Hepatocyte (in vitro differentiated cells): ENCODE data around the gene TRAM2.

ENCODE experiments used
- CTCF ChIP-seq: fragments of 200-600 bp; sonication (generic); IDR thresholded peaks from 2 replicates; pipeline ENCODE4 v1.5.1; 2016; ENCODE audit warnings: antibody characterized with exemption, mild to moderate bottlenecking; ENCODE audit not compliant: poor library complexity
- EZH2 ChIP-seq: fragments of 200-600 bp; sonication (generic); IDR thresholded peaks from 2 replicates; pipeline ENCODE4 v1.6.1; 2016; ENCODE audit warnings: antibody characterized with exemption, mild to moderate bottlenecking, borderline replicate concordance

GRCh38 chr6:52591832-52592231, 15.0 kb upstream of the TRAM2 start:
- TF ChIP-seq CTCF: no peak
- no peak for TF ChIP-seq EZH2
